Activated CD8-positive, alpha-beta memory T cell treated with anti-CD3 and anti-CD28 coated beads, Interleukin-2, amount 50 U/mL, for 4 hours (primary cell): Measurements from ENCODE around the gene BRIP1.
"Not testable (repeated sequence)": the region's sequence is repeated elsewhere in the genome, so short reads cannot be mapped to it uniquely, and the experiment has no call there.

Experiments
- DNase-seq: peaks from one replicate; pipeline ENCODE4 v3.0.0-alpha.2; 2020

BRIP1 gene

DNA sequence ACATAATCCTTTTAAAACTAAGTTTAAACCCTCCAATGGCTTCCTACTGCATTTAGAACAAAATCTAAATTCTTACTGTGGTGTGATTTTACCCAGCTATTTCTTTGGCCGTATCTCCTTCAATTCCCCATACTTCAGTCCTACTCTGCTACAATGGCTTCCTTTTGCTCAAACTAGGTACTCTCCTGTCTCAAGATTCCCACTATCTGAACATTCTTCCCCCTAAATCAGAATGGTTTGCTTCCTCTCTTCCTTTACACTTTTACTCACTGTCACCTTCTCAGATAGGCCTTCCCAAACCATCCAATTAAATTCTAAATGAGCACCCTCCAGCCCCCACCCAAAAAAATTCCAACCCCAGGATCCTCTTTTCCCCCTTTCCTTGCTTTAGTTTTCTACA is 109.2 kb downstream of the BRIP1 start:
- DNase-seq: no peak

GRCh38 chr17:61753696-61754095 is 109.6 kb downstream of the BRIP1 start:
- DNase-seq: no peak

DNA sequence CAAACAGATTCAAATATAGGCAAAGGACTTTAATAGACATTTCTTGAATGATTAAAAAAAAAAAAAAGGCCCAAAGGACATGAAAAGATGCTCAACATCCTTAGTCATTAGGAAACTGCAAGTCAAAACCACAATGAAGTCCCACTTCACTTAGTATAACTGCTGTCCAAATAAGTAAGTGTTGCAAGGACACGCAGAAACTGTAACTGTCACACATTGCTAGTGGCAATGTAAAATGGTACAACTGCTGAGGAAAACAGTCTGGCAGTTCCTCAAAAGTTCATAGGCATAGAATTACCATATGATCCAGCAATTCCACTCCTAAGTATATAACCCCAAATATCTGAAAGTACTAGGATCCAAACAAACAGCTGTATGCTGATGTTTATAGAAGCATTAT is 112.7 kb downstream of the BRIP1 start:
- DNase-seq: no peak

- DNase-seq: no peak
Observed at GRCh38 chr17:61749823-61750404, 113.4 kb downstream of the BRIP1 start.

DNA sequence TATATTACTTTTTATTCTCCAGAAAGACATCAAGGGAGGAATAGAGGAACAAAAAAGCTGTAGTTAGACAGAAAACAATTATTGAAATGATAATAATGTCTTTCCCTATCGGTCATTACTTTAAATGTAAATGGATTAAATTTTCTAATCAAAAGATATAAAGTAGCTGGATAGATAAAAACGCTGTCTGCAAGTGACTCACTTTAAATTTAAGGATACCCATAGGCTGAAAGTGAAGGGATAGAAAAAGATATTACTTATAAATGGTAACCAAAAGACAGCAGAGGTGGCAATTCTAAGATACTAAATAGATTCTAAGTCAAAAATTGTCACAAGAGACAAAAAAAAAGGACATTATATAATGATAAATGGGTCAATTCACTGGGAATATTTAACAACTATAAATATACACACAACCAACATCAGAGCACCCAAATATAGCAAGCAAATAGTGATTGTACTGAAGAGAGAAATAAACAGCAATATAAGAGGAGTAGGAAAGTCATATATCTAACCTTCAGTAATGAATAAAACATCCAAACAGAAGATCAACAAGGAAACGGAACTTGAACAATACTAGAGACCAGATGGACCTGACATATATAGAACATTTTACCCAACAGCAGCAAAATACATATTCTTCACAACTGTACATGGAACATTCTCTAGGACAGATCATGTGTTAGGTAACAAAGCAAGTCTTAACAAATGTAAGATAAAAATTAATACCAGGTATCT is 116.9 kb downstream of the BRIP1 start:
- DNase-seq: no peak

DNA sequence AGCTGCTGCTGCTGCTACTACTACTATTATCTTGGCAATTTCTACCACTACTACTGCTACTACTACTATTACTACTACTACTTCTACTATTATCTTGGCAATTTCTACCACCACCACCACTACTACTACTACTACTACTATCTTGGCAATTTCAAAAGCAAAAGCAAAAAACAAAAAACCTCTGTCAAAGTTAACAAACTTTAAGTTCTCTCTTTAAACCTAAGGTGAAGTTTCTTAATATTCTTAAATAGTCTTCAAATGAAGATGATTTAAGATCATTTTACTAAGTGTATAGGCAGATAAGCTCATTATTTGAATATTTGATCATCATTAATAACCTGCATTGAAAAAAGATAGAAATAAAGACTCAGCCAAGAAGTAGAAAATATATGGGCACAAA is 118.5 kb downstream of the BRIP1 start:
- no peak for DNase-seq

DNA sequence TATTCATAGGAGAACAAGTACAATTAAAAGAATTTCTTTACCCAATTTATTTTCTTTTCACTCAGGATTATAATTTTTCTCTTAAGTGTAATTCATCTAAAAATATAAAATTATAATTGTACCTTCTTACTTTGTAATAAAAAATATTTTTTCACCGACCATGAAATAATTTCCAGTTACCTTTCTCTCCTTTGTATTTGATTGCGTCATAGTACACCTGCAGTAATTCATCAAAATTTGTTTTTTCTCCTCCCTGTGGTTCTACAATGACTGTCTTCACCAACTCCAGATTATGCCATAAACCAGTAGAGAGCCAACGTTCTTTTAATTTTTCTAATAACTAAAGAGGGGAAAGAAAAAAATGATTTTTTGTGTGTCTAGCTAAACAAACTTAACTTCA is 119.1 kb downstream of the BRIP1 start:
- DNase-seq: no peak

DNA sequence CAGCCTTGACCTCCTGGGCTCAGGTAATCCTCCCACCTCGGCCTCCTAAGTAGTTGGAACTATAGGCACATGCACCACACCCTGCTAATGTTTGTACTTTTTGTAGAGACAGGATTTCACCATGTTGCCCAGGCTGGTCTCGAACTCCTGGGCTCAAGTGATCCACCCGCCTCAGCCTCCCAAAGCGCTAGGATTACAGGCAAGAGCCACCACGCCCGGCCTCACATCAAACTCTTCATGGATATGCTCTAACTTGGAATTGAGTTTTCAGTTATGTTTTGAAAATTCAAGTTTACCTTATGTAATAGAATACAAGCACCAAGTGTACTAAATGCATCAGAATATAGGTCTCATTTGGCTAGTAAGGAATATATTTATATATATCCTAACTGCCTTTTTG is 119.6 kb downstream of the BRIP1 start:
- DNase-seq: no peak

- no peak for DNase-seq
Observed at GRCh38 chr17:61739002-61739401, 124.3 kb downstream of the BRIP1 start.

DNA sequence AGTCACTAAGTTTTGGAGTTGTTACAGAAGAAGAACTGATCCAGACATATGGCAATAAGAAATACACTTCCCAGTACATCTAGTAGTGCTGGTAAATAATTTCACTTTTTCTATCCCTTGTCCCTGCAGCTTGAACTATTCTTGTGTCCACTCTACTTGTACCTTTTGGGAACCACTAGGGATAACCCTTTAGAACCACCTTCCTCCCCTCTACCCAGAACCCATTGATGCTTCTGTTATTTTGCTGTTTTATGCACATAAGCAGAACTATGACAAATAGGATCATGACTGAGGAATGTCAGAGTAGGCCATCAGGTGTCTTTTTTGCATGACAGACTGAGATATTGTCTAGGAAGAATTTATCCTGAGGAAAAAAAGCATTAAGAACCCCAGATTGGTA is 125.1 kb downstream of the BRIP1 start:
- no peak for DNase-seq

- no peak for DNase-seq
Observed at GRCh38 chr17:61737820-61738219, 125.5 kb downstream of the BRIP1 start.

GRCh38 chr17:61736438-61736837 is 126.9 kb downstream of the BRIP1 start:
- DNase-seq: no peak

GRCh38 chr17:61735807-61736206 is 127.5 kb downstream of the BRIP1 start:
- DNase-seq: no peak

DNA sequence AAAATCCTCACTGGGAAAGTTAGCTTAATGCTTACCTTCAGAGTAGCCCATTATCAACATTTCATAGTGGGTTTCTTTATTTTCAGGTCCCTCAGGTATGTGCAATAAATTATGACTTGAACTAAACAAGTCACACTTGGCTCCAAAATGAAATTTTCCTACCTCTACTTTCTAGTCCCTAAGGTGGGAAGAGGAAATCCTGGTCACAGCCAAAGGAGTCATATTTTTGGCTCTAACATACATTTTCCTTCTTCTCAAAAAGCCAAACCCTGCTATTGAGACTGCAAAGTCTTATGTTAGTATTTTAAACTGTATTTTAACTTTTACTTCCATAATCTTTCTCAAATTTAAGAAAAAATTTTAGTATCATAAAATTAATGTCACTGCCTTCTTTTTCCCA is 128.9 kb downstream of the BRIP1 start:
- no peak for DNase-seq

GRCh38 chr17:61734012-61734411 is 129.3 kb downstream of the BRIP1 start:
- no peak for DNase-seq

DNA sequence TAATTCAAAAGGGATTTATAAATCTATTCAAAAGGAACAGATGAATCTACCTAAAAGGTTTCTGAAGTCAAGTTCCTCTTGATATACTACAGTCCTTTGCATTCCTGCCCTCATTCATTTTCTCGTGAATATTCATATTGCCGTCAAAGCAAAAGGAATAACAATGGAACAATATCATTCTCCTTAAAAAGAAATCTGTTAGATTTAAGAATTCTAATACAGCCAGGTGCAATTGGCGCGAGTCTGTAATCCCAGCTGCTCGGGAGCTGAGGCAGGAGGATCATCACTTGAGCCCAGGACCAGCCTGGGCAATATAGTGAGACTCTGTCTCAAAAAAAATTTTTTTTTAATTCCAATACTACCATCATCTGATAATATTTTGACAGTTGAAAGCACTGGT is 130.3 kb downstream of the BRIP1 start:
- DNase-seq: no peak

DNA sequence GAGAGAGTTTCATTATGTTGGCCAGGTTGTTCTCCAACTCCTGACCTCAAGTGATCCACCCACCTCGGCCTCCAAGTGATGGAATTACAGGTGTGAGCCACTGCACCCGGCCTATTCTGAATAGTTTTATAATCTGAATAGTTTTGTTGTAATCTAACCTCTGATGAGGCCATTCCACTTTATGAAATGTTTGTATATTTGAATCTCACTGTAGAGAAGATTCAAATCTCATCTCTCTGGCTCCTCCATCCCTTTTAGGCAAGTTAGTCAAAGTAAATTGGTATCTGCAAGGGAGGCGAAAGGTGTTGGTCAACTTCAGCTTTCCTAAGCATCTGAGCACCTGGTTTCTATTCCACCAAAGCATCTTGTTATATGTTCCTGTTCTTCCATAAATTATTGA is 131.2 kb downstream of the BRIP1 start:
- no peak for DNase-seq

DNA sequence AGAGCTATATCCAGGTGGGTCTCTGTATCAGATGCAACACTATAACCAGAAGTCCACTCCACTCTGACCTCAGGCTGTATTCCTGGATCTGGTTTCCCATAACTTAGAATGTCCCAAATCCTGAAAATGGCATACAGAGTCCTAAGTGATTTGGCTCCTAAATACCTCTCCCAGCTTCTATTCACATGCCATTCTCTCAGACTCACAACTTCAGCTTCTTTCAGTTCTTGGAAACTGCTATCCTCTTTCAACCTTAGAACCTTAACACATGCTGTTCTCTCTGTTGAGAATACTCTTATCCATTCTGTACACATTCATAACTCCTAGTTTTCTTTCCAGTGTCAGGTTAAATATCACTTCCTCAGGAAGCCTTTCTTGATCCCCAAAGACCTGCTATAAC is 132.0 kb downstream of the BRIP1 start:
- no peak for DNase-seq

GRCh38 chr17:61729690-61730268 is 133.5 kb downstream of the BRIP1 start:
- DNase-seq: no peak

- no peak for DNase-seq
Observed at GRCh38 chr17:61728297-61728836, 135.0 kb downstream of the BRIP1 start.

DNA sequence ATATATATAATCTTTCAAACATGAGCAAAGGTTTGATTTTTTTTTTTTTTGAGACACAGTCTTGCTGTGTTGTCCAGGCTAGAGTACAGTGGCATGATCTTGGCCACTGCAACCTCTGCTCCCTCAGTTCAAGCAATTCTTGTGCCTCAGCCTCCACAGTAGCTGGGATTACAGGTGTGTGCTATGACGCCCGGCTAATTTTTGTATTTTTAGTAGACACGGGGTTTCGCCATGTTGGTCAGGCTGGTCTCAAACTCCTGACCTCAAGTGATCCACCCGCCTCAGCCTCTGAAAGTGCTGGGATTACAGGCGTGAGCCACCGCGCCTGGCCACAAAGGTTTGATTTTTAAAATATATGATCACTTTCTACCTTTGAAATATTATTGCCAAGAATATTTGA is 135.5 kb downstream of the BRIP1 start:
- DNase-seq: not testable (repeated sequence)

DNA sequence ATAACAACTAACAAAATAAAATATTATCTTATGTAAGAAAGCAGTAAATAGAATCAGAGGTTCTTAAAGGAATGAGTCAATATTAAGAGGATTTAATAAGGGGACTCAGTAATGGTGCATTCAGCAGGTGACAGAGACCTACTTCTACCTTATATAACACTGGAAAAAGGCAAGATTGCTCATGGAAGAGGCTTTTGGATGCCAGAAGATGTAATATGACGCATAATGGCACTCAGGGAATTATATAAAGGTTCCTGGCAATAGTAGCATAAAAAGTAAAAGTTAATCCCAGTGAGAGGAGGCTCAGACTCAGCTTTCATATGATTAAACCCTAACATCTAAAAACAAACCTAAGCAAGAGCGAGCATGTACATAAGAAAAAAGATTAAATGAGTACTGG is 136.4 kb downstream of the BRIP1 start:
- DNase-seq: no peak

DNA sequence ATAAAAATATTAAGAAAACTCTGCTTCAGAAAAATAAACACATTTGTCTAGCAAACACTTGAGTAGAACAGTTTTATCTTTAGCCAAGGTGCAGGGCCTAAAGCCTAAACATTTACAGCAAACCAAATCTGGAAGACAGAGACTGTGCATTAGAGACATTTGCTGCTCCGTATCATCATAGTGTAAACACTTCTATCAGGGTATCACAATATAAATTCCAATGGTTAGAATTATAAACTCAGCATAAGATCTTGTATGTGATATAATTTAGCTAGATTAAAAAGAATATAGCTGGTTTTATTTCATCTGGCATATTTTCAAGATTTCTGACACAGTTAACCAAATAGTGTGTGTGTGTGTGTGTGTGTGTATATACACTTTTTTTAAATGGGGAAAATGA is 138.6 kb downstream of the BRIP1 start:
- no peak for DNase-seq

DNA sequence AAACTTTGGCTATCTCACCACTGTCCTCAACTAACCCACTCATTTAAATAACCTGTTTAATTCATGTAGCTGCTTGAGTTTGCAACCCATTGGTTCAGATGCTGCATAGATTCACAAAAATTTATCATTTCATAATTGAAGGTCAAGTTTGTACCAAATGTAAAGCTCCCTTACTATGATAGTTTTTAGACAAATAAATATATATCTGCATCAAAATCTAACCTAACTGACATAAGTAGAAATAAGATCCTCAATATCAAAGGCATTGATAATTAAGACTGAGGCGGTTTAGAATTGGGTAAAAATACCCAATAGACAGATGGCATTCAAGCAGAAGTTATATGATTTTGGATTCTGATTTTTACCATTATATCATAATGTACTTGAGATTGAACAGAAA is 139.4 kb downstream of the BRIP1 start:
- DNase-seq: no peak
